ENCODE results near the gene MAPKAPK3.

MAPKAPK3 gene

GRCh38 chr3:50689558-50689957 lies 72.6 kb downstream of the MAPKAPK3 start:
- no peak for DNase-seq (ENCODE audit: low read depth)

- DNase-seq (ENCODE audit: low read depth), result no peak
Measured at GRCh38 chr3:50695031-50695430, 78.1 kb downstream of the MAPKAPK3 start.

GRCh38 chr3:50696276-50696675 lies 79.3 kb downstream of the MAPKAPK3 start:
- no peak for DNase-seq (ENCODE audit: low read depth)

GRCh38 chr3:50698269-50698668 lies 81.3 kb downstream of the MAPKAPK3 start:
- no peak for DNase-seq (ENCODE audit: low read depth)

Data from activated gamma-delta T cell treated with anti-CD3 and anti-CD28 coated beads, Interleukin-2, amount 50 U/mL, for 16 hours (primary cell).